NCI-H2196 (cell line): ENCODE results near the gene GAS7.
"Not testable (repeated sequence)": the region's sequence is repeated elsewhere in the genome, so short reads cannot be mapped to it uniquely, and the experiment has no call there.

ENCODE experiments used
- DNase-seq: peaks from one replicate; lab custom pipeline; 2025; ENCODE audit not compliant: unreplicated experiment; lab: John Stamatoyannopoulos, UW

GAS7 gene

DNA sequence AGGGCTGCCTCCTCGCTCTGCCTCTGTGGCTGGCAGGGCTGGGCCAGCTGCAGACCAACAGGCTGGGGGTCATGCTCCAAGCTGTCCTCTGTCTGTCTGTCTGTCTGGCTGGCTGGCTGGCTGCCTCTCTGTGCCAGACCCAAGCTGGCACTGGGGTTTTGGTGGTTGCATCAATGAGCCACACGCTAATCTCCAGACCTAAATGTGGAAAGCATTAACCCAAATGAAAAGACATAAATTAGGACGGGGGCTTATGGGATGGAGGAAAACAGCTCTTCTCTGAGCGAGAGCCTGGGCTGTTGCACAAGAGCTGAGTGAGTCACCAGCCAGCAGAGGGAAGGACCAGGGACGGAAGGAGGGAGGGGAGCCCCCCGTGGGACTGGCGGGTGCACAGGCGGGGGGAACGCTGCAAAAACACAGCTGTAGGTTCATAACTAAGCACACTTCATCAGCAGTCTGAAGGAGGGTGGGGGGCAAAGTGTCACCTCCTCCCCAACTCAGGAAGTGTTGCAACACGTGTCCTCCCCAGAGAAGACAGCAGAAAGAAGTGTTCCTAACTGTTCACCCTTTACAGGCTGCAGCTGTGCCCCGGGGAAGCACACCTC, 83.4 kb downstream of the GAS7 start:
- no peak for DNase-seq

DNA sequence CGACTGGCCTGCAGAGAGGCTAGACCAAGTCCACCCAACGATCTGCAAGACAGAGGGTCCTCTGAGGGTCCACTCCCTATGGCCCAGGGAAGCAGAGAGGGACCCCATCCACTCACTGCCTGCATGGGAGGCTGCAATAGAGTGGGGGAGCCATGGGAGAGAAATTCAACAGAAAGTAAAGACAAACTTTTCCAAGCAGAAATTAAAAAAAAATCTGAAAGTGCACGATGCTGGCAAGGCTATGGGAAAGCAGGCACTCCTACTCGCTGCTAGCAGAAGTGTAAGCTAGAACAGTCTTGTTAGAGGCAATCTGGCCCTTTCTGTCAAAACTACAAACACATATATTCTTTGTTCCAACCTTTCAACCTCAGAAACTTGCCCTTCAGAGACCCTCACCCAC, 85.4 kb downstream of the GAS7 start:
- no peak for DNase-seq

DNA sequence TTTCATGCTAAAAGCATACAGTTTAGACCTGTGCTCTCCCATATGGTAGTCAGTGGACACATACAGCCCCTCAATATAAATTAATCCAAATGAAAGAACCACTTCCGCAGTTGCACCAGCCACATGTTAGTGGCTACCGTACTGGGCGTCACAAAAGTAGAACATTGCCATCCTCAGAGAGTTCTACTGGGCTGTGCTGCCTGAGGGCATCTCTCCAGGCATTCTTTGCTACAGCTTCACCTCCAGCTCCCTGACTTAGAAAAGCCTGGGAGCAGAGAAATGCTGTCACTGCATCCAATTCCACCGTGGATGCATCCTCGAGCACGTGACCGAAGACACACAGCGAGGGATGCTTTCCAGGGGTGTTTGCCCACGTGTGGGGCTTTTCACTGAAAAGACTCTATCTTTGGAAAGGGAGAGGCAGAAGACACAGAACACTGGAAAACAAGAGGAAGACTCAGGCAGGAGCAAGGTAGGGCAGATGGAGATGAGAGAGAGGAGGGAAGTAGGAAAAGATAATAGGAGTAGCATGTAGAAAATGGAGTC, 86.4 kb downstream of the GAS7 start:
- no peak for DNase-seq

DNA sequence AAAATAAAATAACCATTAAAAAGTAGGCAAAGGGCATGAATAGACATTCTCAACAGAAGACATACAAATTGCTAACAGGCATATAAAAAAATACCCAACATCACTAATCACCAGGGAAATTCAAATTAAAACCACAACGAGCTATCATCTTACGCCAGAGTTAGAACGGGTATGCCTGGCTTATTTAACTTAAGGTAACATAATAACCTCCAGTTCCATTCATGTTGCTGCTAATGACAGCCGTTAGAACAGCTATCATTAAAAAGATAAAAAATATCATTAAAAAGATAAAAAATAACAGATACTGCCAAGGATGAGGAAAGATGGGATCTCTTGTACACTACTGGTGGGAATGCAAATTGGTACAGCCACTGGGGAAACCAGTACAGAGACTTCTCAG, 89.3 kb downstream of the GAS7 start:
- DNase-seq: no peak

DNA sequence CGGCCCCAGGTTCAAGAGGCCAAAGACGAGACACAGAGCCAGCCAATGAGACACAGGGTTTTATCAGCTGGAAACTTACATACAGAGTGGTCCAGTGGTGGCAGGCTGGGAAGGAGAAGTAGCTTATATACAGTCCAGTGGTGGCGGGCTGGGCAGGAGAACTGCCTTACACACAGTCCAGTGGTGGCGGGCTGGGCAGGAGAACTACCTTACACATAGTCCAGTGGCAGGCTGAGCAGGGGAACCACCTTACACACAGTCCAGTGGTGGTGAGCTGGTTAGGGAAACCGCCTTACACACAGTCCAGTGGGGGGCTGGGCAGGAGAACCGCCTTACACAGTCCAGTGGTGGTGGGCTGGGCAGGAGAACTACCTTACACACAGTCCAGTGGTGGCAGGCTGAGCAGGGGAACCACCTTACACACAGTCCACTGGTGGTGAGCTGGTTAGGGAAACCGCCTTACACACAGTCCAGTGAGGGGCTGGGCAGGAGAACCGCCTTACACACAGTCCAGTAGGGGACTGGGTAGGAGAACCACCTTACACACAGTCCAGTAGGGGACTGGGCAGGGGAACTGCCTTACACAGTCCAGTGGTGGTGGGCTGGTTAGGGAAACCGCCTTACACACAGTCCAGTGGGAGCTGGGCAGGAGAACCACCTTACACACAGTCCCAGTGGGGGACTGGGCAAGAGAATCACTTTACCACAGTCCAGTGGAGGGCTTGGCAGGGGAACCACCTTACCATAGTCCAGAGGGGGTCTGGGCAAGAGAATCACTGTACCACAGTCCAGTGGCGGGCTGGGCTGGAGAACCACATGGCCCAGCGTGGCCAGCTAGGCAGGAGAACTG, 90.9 kb downstream of the GAS7 start:
- no peak for DNase-seq

DNA sequence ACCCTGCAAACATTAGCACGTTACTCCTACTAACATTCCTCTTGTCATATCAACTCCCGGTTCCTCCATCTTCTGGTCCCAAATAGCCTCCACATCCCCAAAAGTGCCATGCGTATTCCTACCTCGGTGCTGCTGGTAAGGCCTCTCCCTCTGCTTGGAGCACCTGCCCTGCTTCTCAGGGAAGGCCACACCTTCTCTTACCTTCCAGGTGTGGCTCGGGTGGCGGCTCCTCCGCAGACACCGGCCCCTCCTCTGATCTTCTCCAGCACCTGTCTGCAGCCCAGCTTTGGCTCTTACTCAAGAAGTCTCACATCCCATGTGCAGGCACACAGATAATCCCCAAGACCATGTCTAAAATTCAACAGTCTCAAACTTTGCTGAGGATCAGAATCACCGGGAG, 92.3 kb downstream of the GAS7 start:
- no peak for DNase-seq

DNA sequence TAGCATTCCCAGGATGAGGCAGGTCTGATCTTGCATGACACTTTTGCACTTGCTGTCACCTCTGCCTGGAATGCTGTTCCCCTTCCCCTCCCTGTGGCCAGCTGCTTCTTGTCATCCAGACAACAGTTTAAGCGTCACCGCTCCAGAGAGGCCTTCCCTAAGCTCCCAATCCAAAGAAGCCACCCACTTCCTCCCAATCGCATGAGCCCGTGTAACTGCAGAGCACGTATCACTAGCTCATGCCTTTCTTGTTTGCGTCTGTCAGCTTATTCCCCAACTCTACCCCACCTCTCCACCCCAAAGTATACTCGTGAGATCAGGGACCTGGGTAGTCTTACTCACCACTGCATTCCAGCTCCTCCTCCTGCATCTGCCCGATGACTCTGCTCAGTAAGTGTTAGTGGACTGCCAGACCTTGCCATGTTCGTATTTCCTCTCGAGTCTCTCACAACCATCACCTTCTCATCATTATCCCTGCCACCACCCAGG, 92.8 kb downstream of the GAS7 start:
- no peak for DNase-seq

DNA sequence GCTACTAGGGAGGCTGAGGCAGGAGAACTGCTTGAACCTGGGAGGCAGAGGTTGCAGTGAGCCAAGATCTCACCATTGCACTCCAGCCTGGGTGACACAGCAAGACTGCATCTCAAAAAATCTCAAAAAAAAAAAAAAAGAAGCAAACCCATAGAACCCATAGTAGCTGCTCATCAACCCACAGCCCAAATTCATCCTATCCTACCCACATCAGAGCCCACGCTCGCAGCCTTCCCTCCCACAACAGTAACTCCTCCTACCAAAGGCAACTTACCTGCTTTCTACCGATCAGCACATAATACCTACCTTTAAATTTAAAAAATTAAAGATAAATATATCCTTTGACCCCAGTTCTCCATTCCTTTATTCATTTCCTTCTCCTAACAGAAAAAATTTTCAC, 94.7 kb downstream of the GAS7 start:
- no peak for DNase-seq

DNA sequence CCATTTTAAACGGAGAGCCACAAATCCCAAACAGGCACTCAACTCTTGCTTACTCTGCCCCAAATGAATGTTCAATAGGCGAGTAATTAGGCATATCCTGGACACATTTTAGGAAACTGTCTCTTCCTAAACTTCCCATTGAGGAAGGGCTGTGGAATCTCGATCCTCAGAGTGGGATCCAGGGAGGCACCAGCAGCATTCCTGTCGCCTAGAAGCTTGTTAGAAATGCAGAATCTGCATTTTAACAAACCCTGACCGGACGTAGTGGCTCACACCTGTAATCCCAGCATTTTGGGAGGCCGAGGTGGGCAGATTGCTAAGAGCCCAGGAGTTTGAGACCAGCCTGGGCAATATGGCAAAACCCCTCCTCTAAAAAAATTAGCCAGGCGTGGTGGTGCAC, 95.6 kb downstream of the GAS7 start:
- no peak for DNase-seq

DNA sequence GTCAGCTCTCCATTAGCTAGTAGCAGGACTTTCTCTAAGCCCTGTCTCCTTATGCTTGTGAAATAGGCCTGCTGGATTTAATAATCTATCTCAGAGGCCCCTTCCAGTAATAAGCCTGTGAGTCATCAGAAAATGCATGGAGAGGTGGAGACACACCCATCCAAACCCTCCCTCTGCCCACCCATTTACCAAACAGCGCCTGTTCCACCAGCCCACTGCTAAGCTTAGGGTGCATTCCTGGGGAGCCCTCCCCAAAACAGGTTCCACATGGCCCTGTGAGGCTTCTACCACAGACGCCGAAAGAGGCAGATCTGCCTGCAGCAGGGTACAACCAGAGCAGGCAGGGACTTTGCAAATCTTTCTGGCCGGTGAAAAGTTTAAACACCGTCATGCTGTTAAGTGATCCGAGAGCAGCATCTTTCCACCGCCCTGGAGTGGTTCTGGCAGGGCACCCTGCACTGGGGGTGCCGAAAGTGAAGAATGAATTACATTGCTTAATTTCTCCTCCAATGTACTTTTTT, 99.3 kb downstream of the GAS7 start:
- no peak for DNase-seq

DNA sequence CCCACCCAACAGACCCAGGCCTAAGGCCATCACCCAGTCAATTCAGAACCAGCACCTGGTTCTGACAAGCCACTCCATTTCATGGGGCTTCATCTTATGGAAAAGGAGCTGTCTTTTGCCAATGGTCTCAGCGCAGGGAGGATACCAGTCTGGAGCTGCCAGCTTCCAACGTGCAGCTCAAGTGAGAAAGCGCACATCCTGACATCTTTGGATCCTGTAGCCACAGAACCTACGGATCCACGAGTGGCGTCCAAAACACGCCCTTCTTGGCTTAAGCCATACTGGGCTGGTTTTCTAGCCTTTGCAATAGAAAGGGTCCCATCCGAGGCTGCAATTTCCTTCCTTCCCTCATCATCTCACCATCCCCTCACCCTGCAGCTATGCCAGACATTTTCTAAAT, 101.8 kb downstream of the GAS7 start:
- DNase-seq: no peak

DNA sequence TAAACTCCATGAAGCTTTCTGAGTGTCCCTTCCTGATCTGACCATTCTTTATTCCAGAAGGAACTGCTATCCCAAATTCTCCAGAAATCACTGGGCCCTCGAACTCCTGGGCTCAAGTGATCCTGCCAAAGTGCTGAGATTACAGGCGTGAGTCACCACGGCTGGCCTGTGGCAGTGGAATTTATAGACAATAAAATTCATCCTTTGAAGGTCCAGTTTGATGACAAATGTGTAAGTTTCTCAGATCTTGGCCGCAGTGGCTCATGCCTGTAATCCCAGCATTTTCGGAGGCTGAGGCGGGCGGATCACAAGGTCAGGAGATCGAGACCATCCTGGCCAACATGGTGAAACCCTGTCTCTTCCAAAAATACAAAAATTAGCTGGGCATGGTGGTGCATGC, 103.1 kb downstream of the GAS7 start:
- DNase-seq: not testable (repeated sequence)

DNA sequence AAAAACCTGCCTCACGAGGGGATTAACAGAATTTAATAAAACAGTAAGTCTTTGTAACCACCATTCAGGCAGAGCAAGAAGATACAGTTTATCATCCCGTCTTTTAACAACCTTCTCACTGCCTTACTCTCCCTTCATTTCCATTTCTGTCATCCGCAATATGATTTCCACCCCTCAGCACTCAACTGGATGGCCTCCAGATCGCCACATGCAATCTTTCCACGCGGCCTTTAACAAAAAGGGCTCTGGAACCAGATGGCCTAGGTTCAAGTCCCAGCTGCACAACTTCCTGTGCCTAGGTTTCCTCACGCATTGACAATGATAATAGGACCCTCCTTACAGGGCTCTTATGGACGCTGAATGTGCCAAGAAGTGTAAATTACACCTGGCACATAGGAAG, 103.6 kb downstream of the GAS7 start:
- DNase-seq: no peak

DNA sequence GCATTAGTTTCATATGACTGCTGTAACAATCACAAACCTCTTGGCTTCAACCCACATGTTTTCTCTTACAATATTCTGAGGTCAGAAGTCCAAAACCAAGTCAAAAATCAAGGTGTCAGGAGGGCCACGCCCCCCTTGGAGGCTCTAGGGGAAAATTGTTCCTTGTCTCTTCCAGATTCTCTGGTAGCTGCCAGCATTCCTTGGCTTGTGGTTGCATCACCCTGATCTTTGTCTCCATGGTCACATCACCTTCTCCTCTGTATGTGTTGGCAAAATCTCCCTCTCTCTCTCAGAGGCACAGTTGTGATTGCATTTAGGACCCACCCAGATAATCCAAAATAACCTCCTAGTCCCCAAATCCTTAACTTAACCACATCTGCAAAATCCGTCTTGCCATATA, 105.8 kb downstream of the GAS7 start:
- no peak for DNase-seq

DNA sequence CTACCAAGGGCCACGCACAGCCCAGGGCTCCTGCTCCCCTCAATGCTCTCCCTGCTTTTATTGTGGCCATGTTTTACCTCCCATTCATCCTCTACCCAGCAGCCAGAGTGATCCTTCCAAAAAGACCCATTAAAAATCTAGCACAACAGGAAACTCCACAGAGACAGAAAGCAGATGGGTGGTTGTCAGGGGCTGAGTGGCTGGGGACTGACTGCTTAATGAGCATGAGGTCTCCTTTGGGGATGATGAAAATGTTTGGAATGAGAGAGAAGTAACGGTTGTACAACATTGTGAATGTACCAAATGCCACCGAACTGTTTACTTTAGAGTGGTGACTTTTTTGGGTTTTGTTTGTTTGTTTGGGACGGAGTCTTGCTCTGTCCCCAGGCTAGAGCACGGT, 107.4 kb downstream of the GAS7 start:
- no peak for DNase-seq

DNA sequence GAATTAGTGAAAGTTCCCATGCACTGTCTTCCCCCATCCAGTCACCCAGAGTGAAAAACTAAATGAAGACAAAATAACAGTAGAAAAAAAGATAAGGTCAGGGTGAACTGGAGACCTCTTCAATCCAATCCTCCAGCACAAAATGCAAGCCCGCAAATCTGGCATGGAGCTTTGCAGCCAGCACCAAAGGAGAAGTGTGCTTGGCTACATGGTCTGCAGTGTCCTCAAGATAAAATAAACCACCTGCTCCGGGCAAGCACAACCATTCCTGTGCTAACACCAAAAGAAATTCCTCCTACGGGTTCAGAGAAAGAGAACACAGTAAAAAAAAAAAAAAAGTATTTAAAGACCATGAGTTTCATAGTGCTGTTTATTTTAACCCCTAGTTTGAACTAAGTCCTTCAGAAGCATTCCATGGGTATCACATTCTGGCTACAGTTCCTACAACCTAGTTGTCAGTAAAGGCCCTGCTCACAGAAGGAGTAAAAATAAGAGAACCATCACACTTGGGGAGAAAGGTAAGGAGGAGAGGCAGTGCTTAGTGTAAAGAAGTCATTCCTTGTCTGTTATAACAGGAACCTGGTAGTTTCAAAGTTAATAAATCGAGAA, 109.1 kb downstream of the GAS7 start:
- no peak for DNase-seq

DNA sequence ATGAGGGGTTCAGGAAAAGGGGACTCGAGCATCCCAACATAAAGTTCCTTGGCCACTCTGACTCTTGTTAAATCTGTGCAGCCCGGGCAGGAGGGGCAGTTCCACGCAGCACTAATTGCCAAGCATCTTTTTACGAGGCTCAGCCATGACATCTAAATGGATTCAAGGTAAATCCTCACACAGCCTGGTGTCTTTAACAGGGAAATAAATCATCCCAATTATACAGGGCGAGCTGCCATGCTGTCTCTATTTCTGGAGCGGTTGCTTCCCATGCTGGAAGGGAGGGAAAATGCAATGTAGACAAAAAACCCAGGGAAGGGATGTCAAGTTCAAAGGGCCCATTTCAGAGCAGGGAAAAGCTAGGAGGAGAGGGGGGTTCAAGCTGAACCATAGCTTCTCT, 110.0 kb downstream of the GAS7 start:
- DNase-seq: no peak

DNA sequence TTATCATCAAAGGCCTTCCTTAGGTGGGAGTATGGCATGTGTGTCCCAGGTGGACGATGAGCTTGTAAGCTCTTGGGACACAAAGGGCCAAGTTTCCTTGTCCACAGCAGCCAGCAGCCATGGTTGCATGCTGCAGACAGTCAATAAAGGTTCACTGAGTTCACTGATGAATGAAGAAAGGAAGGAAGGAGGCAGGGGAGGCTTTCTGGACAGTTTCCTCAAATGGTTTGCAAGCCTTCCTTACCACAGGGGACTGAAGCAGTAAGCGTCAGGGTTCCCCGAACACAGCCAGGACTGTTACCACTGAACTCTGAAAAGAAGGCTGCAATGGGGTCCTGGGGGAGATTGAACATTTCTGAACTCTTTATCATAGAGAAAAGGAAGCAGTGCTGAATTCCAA, 111.1 kb downstream of the GAS7 start:
- DNase-seq: no peak

DNA sequence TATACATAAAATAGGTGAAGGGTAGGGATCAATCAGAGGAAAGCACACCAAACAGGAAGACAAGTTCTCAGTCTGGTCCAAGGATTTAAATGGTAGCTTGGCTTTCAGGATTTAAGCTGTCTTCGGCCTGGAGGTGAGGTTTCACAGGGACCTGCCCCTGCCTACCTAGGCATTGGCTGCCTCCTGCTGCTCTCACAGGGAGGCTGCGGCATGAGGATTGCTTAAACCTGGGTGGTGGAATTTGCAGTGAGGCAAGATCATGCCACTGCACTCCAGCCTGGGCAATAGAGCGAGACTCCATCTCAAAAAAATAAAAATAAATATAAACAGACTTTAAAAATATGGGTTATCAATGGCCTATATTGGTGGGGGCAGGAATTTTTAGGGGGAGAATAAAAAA, 114.5 kb downstream of the GAS7 start:
- DNase-seq: no peak

DNA sequence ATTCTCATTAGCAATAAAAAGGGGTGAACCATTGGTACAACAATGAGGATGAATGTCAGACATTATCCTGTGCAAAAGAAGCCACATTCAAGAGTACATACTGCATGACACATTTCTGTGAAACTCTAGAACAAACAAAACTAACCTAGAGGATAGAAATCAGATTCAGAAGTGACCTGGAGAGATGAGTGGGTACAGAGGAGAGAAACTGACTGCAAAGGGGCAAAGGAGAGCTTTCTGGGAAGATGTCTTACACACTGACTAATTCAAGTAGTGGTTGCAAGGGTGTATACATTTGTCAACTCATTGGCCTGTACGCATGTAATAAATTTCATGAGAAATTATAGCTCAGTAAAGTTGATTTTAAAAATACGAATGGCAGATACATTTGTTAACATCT, 115.6 kb downstream of the GAS7 start:
- DNase-seq: no peak

DNA sequence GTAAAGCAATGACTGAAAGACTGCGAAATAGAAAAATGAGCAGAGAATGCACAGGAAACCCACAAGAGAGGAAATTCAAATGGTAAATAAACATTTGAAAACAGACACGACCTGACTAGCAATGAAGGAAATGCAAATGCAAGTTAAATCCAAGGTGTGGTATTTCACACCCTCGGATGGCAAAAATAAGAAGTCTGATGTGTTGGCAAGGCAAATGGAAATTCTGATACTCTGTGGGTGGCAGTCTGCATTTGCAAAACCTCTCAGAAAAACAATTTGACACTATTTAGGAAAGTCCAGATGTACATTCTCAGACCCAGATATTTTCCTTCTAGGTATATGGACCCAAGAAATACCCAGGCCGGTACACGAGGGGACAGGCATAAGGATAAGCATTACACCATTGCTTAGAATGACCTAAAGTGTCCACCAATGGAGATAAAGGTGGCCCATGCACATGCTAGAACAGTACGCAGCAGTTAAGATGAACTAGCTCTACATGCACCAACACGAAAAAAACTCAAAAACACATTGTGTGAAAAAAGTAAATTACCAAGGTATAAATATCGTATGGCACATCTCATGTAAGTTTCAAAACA, 116.7 kb downstream of the GAS7 start:
- DNase-seq: no peak
